ENCODE data around the gene FRS3. TPM values are rescaled to one million over a fixed set of nuclear protein-coding genes. Genes with fewer than 3 reads are reported as not detected.

Gene FRS3
- total and polyA plus RNA-seq, 9 of the 15 experiments (the other 6 are each of a cell fraction or from before 2014, with no cell fraction given) = 0.03 to 3.7 (median 1.6) TPM

DNA sequence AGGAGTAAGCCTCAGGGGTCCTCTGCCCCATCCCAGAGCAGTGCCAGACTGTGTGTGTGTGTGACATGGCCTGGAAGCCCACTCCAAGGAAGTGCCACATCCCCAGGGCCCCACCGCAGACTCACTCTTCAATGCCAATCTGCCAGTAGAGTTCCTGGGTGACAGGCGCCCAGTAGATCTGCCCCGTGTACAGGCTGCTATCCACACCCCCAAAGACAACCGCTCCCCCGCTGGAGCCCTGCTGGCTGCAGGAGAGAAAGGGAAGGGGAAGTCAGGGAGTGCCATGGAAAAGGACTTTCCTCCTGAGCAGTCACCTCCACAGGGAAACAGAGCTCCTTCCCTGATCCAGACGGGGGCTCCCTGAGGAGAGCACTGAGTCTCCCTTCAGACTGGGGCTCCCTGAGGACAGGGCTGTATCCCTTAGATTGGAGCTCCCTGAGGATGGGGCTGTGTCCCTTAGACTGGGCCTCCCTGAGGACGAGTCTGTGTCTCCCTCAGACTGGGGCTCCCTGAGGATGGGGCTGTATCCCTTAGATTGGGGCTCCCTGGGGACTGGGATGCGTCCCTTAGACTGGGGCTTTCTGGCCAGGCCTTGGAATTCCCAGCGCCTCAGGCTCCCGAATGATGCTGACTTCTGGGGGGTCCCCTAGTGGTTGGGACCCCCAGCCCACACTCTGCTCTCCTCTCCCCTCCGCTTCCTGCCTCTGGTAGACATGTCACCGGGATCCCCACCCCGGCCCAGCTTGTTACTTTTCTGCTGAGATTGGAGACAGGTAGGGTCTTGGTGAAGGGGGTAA, 39.1 kb downstream of the FRS3 start:
- Histone ChIP-seq H2AFZ (ENCODE audit: low read depth, low read length) (no peak overlapping the region), H3K36me3 (ENCODE audit: control insufficient read depth, insufficient read depth, low read length) (no peaks in the 10 kb centered on the region), H3K4me3 (no peak overlapping the region), H3K9me1 (ENCODE audit: control insufficient read depth, insufficient read depth, low read length) (no peaks in the 10 kb centered on the region), H3K27me3 (ENCODE audit: control insufficient read depth in 2 of 2, insufficient read depth in 2 of 2, low read length in 2 of 2) (peaks cover 29 to 52% of the 10 kb centered on the region in 2 experiments; a peak in 4 of 5 replicates), H3K79me2 (ENCODE audit: control insufficient read depth, insufficient read depth, low read length) (no peaks in the 10 kb centered on the region), H3K9ac (ENCODE audit: insufficient read depth in 1 of 2, low read depth in 2 of 2, low read length in 2 of 2) (peak overlapping the region in 1 of 2 experiments; percentile 59; a peak in 1 of 4 replicates), H3K4me2 (ENCODE audit: insufficient read depth, low read length) (no peak overlapping the region), H3K27ac (ENCODE audit: extremely low read depth, low read depth, low read length) (no peak overlapping the region), H3K9me3 (replicated peaks; ENCODE audit: control insufficient read depth, insufficient read depth, low read depth, low read length) (no peaks in the 10 kb centered on the region), H4K20me1 (replicated peaks; ENCODE audit: control insufficient read depth, insufficient read depth, low read length) (no peaks in the 10 kb centered on the region; the same call in none of the 2 replicates), H3K4me1 (replicated peaks in 1 of 2; ENCODE audit: control insufficient read depth in 2 of 2, insufficient read depth in 2 of 2, low read length in 2 of 2) (peaks cover 5 to 15% of the 10 kb centered on the region in 2 experiments)
- ChIA-PET CTCF (ENCODE audit: low intra/inter-chr PET ratio) (no interaction called here), POLR2A (interaction anchor here (0.6 to 1.0 kb wide), 3 partner anchors 23 to 55 kb away, joined by 3 to 4 read pairs (median 3); no protein-coding TSS in a partner anchor)
- FAIRE-seq (no peak), DNase-seq (ENCODE audit: extremely low read depth in 1 of 4, low spot score in 3 of 4) (no peak), ATAC-seq (no peak)
- BruUV-seq (replicated peaks) = no TSS peak
- TF ChIP-seq, protein P1, sequence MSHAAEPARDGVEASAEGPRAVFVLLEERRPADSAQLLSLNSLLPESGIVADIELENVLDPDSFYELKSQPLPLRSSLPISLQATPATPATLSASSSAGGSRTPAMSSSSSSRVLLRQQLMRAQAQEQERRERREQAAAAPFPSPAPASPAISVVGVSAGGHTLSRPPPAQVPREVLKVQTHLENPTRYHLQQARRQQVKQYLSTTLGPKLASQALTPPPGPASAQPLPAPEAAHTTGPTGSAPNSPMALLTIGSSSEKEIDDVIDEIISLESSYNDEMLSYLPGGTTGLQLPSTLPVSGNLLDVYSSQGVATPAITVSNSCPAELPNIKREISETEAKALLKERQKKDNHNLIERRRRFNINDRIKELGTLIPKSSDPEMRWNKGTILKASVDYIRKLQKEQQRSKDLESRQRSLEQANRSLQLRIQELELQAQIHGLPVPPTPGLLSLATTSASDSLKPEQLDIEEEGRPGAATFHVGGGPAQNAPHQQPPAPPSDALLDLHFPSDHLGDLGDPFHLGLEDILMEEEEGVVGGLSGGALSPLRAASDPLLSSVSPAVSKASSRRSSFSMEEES (CRISPR knock-in tag; IDR thresholded peaks at IDR 0.05) = no peak
- TF ChIP-seq BRCA1 (IDR thresholded peaks at IDR 0.05) = no peak
- TF ChIP-seq BRCA1 (CRISPR knock-in tag; IDR thresholded peaks at IDR 0.05) = no peak
- TF ChIP-seq ZFP1 (CRISPR knock-in tag; IDR thresholded peaks at IDR 0.05) = no peak
- 11% methylated on average over 13 of the region's 13 CpGs for WGBS (ENCODE audit: insufficient coverage, low coverage, missing lambda C conversion rate)
- in situ Hi-C loops (cut with MboI) = no loop called here
- intact Hi-C loops (cut with micrococcal nuclease) = no loop called here

All from K562 (cell line).